RWPE2 (cell line): ENCODE results near the gene ZIM2.

Experiments used
- ATAC-seq: fragments of 200-7000 bp; cut with Tn5 transposase; 3 replicates; pipeline ENCODE4 v1.9.1; 2021; ENCODE audit warnings: low read depth
- DNase-seq: peaks from one replicate; pipeline ENCODE4 v3.0.0-alpha.2; 2020; ENCODE audit warnings: low spot score
- H3K27ac ChIP-seq: fragments of 450-650 bp; 2 replicates; pipeline ENCODE4 v1.5.1; 2017; ENCODE audit warnings: mild to moderate bottlenecking; ENCODE audit not compliant: poor library complexity, severe bottlenecking
- H3K27me3 ChIP-seq: fragments of 250-450 bp; sonication (Bioruptor Pico); 2 replicates; pipeline ENCODE4 v1.5.1; 2021; ENCODE audit warnings: mild to moderate bottlenecking, moderate library complexity; ENCODE audit not compliant: insufficient read depth, poor library complexity, severe bottlenecking
- H3K36me3 ChIP-seq: fragments of 250-450 bp; sonication (Bioruptor Pico); 2 replicates; pipeline ENCODE4 v1.5.1; 2020; ENCODE audit warnings: low read depth, mild to moderate bottlenecking, moderate library complexity
- H3K4me1 ChIP-seq: fragments of 250-450 bp; sonication (Bioruptor Pico); 2 replicates; pipeline ENCODE4 v1.5.1; 2021; ENCODE audit warnings: mild to moderate bottlenecking, moderate library complexity; ENCODE audit not compliant: insufficient read depth, poor library complexity, severe bottlenecking
- H3K4me3 ChIP-seq: fragments of 250-450 bp; sonication (Bioruptor Pico); 2 replicates; pipeline ENCODE4 v1.5.1; 2021; ENCODE audit warnings: mild to moderate bottlenecking, moderate library complexity; ENCODE audit not compliant: severe bottlenecking
- H3K9me3 ChIP-seq: fragments of 250-450 bp; sonication (Bioruptor Pico); 2 replicates; pipeline ENCODE4 v1.5.1; 2021; ENCODE audit warnings: mild to moderate bottlenecking, moderate library complexity; ENCODE audit not compliant: severe bottlenecking
- CTCF ChIP-seq: fragments of 450-650 bp; IDR thresholded peaks from one replicate; pipeline ENCODE4 v1.5.1; 2017; ENCODE audit warnings: mild to moderate bottlenecking, moderate library complexity; ENCODE audit not compliant: poor library complexity, severe bottlenecking

The ZIM2 gene

GRCh38 chr19:56877069-56877715 is 36.7 kb upstream of the ZIM2 start:
- Histone ChIP-seq H3K4me1 (no peaks in the 10 kb centered on the region), H3K36me3 (no peaks in the 10 kb centered on the region), H3K9me3 (peaks cover 2% of the 10 kb centered on the region), H3K27ac (no peak overlapping the region), H3K27me3 (no peaks in the 10 kb centered on the region), H3K4me3 (no peak overlapping the region)
- ATAC-seq (no peak), DNase-seq (no peak)
- TF ChIP-seq CTCF: no peak

DNA sequence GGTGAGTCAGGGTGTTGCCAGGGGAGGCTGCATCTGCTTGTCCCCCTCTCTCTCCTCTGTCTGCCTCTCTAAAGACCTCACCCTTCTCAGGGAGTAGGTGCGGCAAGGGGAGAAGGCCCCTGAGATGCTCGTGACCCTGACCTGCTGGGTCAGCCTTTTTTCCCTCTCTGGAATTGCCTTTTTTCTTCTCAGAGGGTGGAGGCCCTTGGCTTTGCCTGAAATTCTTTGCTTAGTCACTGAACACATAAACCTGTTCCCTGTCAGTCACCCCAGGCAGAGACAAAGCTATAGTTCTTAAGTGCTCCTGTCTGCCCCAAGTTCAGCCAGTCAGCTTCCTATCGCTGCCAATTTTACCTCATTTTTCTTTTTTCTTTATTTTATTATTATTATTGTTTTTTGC is 35.2 kb upstream of the ZIM2 start:
- H3K4me3 ChIP-seq: no peak overlapping the region
- H3K27ac ChIP-seq: no peak overlapping the region
- no peak for TF ChIP-seq CTCF
- peaks cover 2% of the 10 kb centered on the region for H3K9me3 ChIP-seq
- H3K4me1 ChIP-seq: no peaks in the 10 kb centered on the region
- ATAC-seq (no peak), DNase-seq (no peak)
- no peaks in the 10 kb centered on the region for H3K36me3 ChIP-seq
- H3K27me3 ChIP-seq: no peaks in the 10 kb centered on the region

GRCh38 chr19:56874530-56874929 is 34.0 kb upstream of the ZIM2 start:
- ATAC-seq (no peak), DNase-seq (no peak)
- no peaks in the 10 kb centered on the region for H3K36me3 ChIP-seq
- no peak overlapping the region for H3K4me3 ChIP-seq
- no peaks in the 10 kb centered on the region for H3K4me1 ChIP-seq
- TF ChIP-seq CTCF: no peak
- H3K27me3 ChIP-seq: no peaks in the 10 kb centered on the region
- peaks cover 2% of the 10 kb centered on the region for H3K9me3 ChIP-seq
- H3K27ac ChIP-seq: no peak overlapping the region

- no peaks in the 10 kb centered on the region for H3K4me1 ChIP-seq
- H3K36me3 ChIP-seq: no peaks in the 10 kb centered on the region
- no peaks in the 10 kb centered on the region for H3K27me3 ChIP-seq
- no peak for TF ChIP-seq CTCF
- ATAC-seq (no peak), DNase-seq (no peak)
- no peak overlapping the region for H3K27ac ChIP-seq
- H3K9me3 ChIP-seq: no peaks in the 10 kb centered on the region
- no peak overlapping the region for H3K4me3 ChIP-seq
Measured at GRCh38 chr19:56873493-56873892, 33.0 kb upstream of the ZIM2 start.

DNA sequence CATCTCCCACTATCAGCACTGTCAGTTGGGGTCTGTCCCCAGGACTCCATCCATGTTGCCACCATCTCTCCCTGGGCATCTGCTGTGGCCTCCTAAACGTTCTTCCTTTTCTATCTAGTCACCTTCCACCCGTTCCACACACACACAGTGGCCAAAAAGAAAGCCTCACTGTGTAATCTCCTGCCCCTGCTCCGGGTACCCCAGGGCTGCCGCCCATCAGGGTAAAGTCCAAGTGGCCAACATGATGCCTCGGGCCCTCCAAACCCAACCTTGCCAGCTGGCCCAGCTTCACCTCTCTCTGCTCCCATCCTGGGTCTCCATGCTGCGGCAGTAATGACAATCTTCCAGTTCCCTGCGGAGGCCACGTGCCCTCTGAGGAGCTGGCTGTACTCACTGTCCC is 29.4 kb upstream of the ZIM2 start:
- H3K36me3 ChIP-seq: no peaks in the 10 kb centered on the region
- DNase-seq: no peak
- H3K4me3 ChIP-seq: no peak overlapping the region

More for the DNA sequence above, 29.4 kb upstream of the ZIM2 start:
- H3K9me3 ChIP-seq: no peaks in the 10 kb centered on the region
- H3K27ac ChIP-seq: no peak overlapping the region
- no peak for TF ChIP-seq CTCF
- no peak for ATAC-seq
- H3K27me3 ChIP-seq: no peaks in the 10 kb centered on the region
- no peaks in the 10 kb centered on the region for H3K4me1 ChIP-seq
